ENCODE data around the gene CNKSR1.

DNA sequence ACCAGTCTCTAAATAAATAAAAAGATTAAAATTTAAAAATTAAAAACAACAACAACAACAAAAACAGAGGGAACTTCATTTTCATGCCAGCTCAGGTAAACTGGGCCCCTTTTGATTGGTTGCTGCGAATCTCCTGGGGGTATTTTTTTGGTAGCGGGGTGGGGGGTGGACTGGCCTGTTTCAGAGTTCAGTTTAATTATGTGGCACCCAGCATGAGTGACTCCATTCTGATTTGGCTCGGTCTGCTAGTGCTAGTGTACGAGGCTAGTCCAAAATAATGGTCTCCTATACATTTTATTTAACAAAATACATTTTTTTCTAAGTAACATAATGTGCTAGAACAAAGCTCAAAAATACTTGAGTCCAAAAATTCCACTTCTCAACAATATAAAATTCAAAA is 47.5 kb upstream of the CNKSR1 start:
- TF ChIP-seq GATA3 (IDR thresholded peaks at IDR 0.05; ENCODE audit: low read depth, low read length) (no peak), GATA2 (IDR thresholded peaks at IDR 0.05; ENCODE audit: low read depth, low read length) (no peak)
